C4-2B (cell line): Measurements from ENCODE around the gene KLK5.

Experiments
- ZFX ChIP-seq: fragments of 450-650 bp; IDR thresholded peaks from 2 replicates; pipeline ENCODE4 v1.6.1; 2017
- TF ChIP-seq, protein P1 (sequence below): fragments of 450-650 bp; conservative IDR thresholded peaks from 2 replicates; pipeline ENCODE4 v1.5.1; 2017; ENCODE audit warnings: mild to moderate bottlenecking

DNA sequence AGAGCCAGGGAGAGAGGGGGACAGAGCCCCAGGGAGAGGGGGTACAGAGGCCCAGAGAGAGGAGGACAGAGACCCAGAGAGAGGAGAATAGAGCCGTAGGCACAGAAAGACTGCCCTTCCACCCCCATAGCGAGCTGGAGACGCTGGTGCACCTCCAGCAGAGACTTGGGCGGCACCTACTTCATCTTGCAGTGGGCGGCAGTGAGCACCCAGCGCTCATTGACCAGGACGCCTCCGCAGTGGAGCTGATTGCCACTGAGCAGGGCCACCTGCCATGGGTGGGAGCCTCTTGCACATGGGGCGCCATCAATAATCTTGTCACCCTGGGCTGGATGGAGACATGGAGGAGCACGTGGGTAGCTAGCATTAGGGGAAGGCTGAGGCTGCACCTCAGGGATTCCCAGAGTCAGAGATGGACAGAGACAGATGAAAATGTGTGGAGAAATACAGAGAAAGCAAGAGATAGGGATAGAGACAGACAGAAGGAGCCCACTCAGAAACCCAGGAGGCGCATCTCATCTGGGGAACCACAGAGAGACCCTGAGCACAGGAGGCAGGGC is 28.8 kb upstream of the KLK5 start:
- TF ChIP-seq, protein P1, sequence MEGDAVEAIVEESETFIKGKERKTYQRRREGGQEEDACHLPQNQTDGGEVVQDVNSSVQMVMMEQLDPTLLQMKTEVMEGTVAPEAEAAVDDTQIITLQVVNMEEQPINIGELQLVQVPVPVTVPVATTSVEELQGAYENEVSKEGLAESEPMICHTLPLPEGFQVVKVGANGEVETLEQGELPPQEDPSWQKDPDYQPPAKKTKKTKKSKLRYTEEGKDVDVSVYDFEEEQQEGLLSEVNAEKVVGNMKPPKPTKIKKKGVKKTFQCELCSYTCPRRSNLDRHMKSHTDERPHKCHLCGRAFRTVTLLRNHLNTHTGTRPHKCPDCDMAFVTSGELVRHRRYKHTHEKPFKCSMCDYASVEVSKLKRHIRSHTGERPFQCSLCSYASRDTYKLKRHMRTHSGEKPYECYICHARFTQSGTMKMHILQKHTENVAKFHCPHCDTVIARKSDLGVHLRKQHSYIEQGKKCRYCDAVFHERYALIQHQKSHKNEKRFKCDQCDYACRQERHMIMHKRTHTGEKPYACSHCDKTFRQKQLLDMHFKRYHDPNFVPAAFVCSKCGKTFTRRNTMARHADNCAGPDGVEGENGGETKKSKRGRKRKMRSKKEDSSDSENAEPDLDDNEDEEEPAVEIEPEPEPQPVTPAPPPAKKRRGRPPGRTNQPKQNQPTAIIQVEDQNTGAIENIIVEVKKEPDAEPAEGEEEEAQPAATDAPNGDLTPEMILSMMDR: no peak
- TF ChIP-seq ZFX: no peak
